ENCODE results near the gene FNBP1L.

Gene FNBP1L

GRCh38 chr1:93495911-93496310 lies 48.0 kb downstream of the FNBP1L start:
- DNase-seq, result no peak

- no peak for DNase-seq
Measured at GRCh38 chr1:93496520-93496919, 48.6 kb downstream of the FNBP1L start.

- no peak for DNase-seq
Measured at GRCh38 chr1:93499075-93499474, 51.2 kb downstream of the FNBP1L start.

- DNase-seq, result no peak
Measured at GRCh38 chr1:93499533-93499932, 51.6 kb downstream of the FNBP1L start.

DNA sequence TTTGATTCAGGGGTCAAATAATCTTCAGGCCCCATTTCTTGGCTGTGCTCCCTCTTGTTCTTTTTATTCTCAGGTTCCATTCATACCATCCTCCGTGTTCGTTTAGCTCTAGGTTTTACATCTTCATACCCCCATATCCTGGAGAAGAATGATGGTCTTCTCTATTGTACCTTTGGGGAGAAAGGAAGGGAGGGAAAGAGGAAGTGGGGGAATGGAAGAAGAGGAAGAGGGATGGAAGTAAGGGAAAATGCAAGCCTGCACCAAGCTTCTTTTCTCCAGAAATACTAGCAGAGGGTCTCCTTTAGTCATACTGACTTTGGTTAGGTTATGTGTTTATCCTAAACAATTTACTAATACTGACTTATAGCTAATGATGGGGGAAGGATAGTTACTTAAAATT lies 52.4 kb downstream of the FNBP1L start:
- DNase-seq, result no peak

GRCh38 chr1:93501399-93501798 lies 53.5 kb downstream of the FNBP1L start:
- no peak for DNase-seq

GRCh38 chr1:93501829-93502369 lies 54.0 kb downstream of the FNBP1L start:
- DNase-seq, result no peak

DNA sequence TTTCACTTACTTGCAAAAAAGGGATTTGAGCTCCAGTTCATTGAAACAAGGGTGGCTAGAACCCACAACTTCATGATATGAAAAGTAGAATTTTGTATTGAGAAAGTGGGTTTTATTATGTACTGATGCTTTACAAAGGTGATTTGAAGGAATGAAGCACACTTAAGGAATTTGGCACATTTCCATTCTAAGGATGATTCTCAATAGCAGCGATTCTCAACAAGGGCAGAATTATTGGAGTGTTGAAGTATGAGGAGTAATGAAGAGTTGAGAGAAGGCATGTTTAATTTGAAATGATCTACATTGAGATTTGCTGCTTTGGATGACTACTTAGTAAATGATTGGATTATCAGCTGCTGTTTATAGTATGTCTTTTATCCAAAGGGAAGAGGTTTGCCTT lies 54.7 kb downstream of the FNBP1L start:
- DNase-seq, result no peak

GRCh38 chr1:93503163-93503562 lies 55.2 kb downstream of the FNBP1L start:
- DNase-seq, result no peak

- no peak for DNase-seq
Measured at GRCh38 chr1:93503816-93504215, 55.9 kb downstream of the FNBP1L start.

- DNase-seq, result no peak
Measured at GRCh38 chr1:93504247-93505033, 56.5 kb downstream of the FNBP1L start.

- no peak for DNase-seq
Measured at GRCh38 chr1:93506126-93506525, 58.2 kb downstream of the FNBP1L start.

- DNase-seq, result no peak
Measured at GRCh38 chr1:93516164-93516563, 68.2 kb downstream of the FNBP1L start.

GRCh38 chr1:93518516-93518915 lies 70.6 kb downstream of the FNBP1L start:
- no peak for DNase-seq

- DNase-seq, result no peak
Measured at GRCh38 chr1:93519199-93519829, 71.4 kb downstream of the FNBP1L start.

DNA sequence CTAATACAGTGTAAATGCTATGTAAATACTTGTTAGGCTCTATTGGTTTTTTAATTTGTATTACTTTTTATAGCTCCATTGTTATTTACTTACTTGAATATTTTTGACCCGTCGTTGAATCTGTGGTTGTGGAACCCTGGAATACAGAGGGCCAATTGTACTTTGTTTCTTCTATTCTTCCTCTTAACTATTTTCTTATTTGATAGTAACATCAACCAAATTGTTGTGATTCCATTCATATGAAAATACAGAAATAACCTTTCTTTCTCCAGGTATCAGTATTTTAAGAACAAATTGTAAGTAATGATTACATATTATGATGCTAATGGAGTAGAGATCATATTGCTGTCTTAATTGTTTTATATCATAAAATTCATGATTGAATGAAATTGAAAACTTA lies 73.7 kb downstream of the FNBP1L start:
- DNase-seq, result no peak

GRCh38 chr1:93522721-93523120 lies 74.8 kb downstream of the FNBP1L start:
- no peak for DNase-seq

GRCh38 chr1:93525431-93525830 lies 77.5 kb downstream of the FNBP1L start:
- no peak for DNase-seq

- no peak for DNase-seq
Measured at GRCh38 chr1:93526431-93526830, 78.5 kb downstream of the FNBP1L start.

DNA sequence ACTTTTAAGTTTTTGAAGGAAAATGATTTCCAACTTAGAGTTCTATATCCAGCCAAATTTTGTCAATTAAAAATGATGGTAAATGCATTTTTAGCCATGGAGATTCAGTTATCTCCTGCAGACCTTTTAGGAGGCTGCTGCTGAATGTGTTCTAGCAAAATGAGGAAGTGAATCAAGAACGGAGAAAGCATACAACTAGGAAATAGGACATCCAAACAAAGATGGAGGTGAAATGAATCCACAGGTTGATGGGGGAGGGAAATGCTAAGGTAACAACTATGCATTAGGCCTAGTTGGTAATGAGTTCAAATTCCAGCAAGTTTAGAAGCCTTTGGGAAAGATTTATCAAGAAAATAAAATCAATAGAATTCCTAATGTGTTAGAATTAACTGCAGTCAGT lies 80.5 kb downstream of the FNBP1L start:
- no peak for DNase-seq

DNA sequence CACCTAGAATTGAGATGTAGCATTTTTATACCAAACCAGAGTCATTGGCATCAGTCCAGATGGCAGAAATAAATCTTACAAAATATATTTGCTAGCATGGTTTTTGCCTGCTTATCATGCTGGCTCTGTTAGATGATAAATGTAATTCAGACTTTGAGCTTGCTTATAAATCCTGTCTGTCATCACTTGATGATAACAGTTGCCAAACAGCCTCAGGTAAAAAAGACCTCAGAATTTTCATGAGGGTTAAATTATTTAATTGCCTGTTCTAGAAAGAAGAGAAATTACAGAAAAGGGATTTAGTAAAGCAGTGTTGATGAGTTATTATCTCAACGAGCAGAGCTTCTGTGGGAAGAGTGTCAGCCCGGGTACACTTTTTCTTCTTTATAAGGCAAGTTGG lies 83.3 kb downstream of the FNBP1L start:
- DNase-seq, result no peak

GRCh38 chr1:93532780-93533378 lies 85.0 kb downstream of the FNBP1L start:
- no peak for DNase-seq

DNA sequence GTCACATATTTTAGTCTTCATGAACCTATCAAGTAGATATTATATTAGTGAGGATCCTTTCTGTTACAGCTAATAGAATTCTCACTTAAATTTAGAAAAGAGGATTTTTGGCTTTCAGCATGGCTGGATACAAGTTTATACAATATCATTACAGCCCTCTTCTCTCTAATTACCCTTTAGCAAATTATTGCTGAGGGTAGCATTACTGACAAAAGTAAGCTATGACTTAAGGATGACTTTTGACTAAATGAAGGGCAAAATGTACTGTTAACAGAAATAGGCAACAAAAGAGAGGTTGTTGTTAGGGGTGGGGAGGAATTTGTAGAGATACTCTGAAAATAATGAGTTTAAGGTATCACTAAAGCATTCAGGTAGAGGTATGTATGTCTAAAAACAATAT lies 85.8 kb downstream of the FNBP1L start:
- no peak for DNase-seq

DNA sequence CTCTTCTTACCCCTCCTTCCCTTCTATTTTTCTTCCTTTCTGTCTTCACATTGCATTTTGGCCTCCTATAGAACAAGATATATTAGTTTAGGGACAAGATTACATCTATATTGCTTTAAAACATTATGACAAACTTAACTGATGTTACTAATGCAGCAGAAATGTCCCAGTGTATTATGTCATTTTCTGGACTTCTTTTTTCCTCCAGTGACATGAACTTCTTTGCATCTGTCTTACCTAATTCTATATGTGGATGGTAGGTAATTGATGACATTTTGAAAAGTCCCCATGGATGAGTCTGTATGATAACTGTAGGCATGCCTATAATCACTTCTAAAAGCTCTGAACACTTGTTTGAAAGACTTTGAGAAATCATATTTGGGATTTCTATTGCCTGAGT lies 89.5 kb downstream of the FNBP1L start:
- no peak for DNase-seq

Measured in NCI-H524 treated with DMSO at 0.1 percent for 48 hours (cell line).